IMR-90 (cell line): Measurements from ENCODE around the gene TGFBR1. TPM values are rescaled to one million over a fixed set of nuclear protein-coding genes. Genes with fewer than 3 reads are reported as not detected.

Experiments
- ATAC-seq: fragments of 200-7000 bp; cut with Tn5 transposase; 2 replicates; pipeline ENCODE4 v1.9.1; 2020; ENCODE audit warnings: low read depth, mild to moderate bottlenecking, moderate library complexity
- BruUV-seq: library from RNA; stranded (reverse); fragments of 400-500 nt; replicated peaks from 2 replicates; lab custom pipeline; 2021; lab: Mats Ljungman, UMichigan
- CTCF ChIA-PET: fragments of 300-600 bp; formaldehyde crosslinking; extraction: SDS; loops from one replicate; lab custom pipeline; 2021; ENCODE audit warnings: antibody characterized with exemption; lab: Yijun Ruan, JAX
- POLR2A ChIA-PET: fragments of 300-600 bp; sonication (Branson Sonifier 250); formaldehyde crosslinking; loops from one replicate; lab custom pipeline; 2022; ENCODE audit warnings: antibody characterized with exemption; ENCODE audit not compliant: unreplicated experiment; lab: Charles Lee
- DNase-seq: peaks from one replicate; pipeline ENCODE4 v3.0.0; 2013
- H2AFZ ChIP-seq: replicated peaks from 2 replicates; pipeline ENCODE3; 2013; ENCODE audit warnings: low read length, mild to moderate bottlenecking; ENCODE audit not compliant: poor library complexity
- H2AK5ac ChIP-seq: 2 replicates; pipeline ENCODE4 v1.6.1; 2013; ENCODE audit warnings: low read depth, low read length, inconsistent platforms
- H2AK9ac ChIP-seq: replicated peaks from 2 replicates; pipeline ENCODE3; 2013; ENCODE audit warnings: mild to moderate bottlenecking, low read depth, low read length, moderate library complexity; ENCODE audit not compliant: poor library complexity
- H2BK120ac ChIP-seq: 2 replicates; pipeline ENCODE4 v1.6.1; 2013; ENCODE audit warnings: low read depth, low read length, inconsistent platforms
- H2BK15ac ChIP-seq: 3 replicates; pipeline ENCODE4 v1.6.1; 2013; ENCODE audit warnings: low read depth, low read length, inconsistent platforms
- H2BK20ac ChIP-seq: 2 replicates; pipeline ENCODE4 v1.6.1; 2013; ENCODE audit warnings: low read depth, mild to moderate bottlenecking, inconsistent platforms, low read length, moderate library complexity
- H2BK5ac ChIP-seq: 2 replicates; pipeline ENCODE4 v1.6.1; 2013; ENCODE audit warnings: mild to moderate bottlenecking, low read depth, low read length, inconsistent platforms; ENCODE audit not compliant: poor library complexity, severe bottlenecking
- H3K14ac ChIP-seq: replicated peaks from 2 replicates; pipeline ENCODE4 v1.6.1; 2013; ENCODE audit warnings: low read depth, low read length, inconsistent platforms
- H3K18ac ChIP-seq: 2 replicates; pipeline ENCODE4 v1.6.1; 2013; ENCODE audit warnings: low read depth, low read length, control low read depth
- H3K23ac ChIP-seq: 2 replicates; pipeline ENCODE4 v1.6.1; 2013; ENCODE audit warnings: low read depth, low read length, inconsistent platforms
- H3K27ac ChIP-seq: 2 replicates; pipeline ENCODE4 v1.5.1; 2013; ENCODE audit warnings: mild to moderate bottlenecking, control low read depth, low read length; ENCODE audit not compliant: insufficient read depth
- H3K27me3 ChIP-seq: 2 replicates; pipeline ENCODE4 v1.6.1; 2013; ENCODE audit warnings: low read length; ENCODE audit not compliant: control insufficient read depth, insufficient read depth
- H3K36me3 ChIP-seq: 2 replicates; pipeline ENCODE4 v1.6.1; 2013; ENCODE audit warnings: low read length, mixed read lengths; ENCODE audit not compliant: control insufficient read depth, insufficient read depth
- H3K4ac ChIP-seq: 2 replicates; pipeline ENCODE4 v1.6.1; 2013; ENCODE audit warnings: low read depth, low read length, inconsistent platforms
- H3K4me1 ChIP-seq: 2 replicates; pipeline ENCODE4 v1.6.1; 2013; ENCODE audit warnings: low read length, mixed read lengths; ENCODE audit not compliant: control insufficient read depth, insufficient read depth
- H3K4me2 ChIP-seq: 2 replicates; pipeline ENCODE4 v1.6.1; 2013; ENCODE audit warnings: low read depth, mild to moderate bottlenecking, control low read depth, low read length, moderate library complexity
- H3K4me3 ChIP-seq: 2 replicates; pipeline ENCODE4 v1.5.1; 2013; ENCODE audit warnings: low read depth, mild to moderate bottlenecking, control low read depth, low read length, moderate library complexity; ENCODE audit not compliant: insufficient read depth
- H3K56ac ChIP-seq: 2 replicates; pipeline ENCODE4 v1.6.1; 2013; ENCODE audit warnings: low read length, inconsistent platforms; ENCODE audit not compliant: insufficient read depth; ENCODE audit errors: extremely low read depth
- H3K79me1 ChIP-seq, 2 experiments: 2 replicates each; pipeline ENCODE4 v1.6.1; 2013; ENCODE audit warnings: low read length in 2 of 2, inconsistent platforms in 1 of 2, low read depth in 1 of 2
- H3K9ac ChIP-seq: 2 replicates; pipeline ENCODE4 v1.6.1; 2013; ENCODE audit warnings: low read depth, low read length, control low read depth
- H3K9me1 ChIP-seq: 2 replicates; pipeline ENCODE4 v1.6.1; 2013; ENCODE audit warnings: low read length, inconsistent platforms; ENCODE audit not compliant: insufficient read depth
- H3K9me3 ChIP-seq: 2 replicates; pipeline ENCODE4 v1.6.1; 2013; ENCODE audit warnings: low read length; ENCODE audit not compliant: control insufficient read depth, insufficient read depth
- H4K20me1 ChIP-seq: 2 replicates; pipeline ENCODE4 v1.6.1; 2013; ENCODE audit warnings: low read length, inconsistent platforms; ENCODE audit not compliant: insufficient read depth
- H4K5ac ChIP-seq: 2 replicates; pipeline ENCODE4 v1.6.1; 2013; ENCODE audit warnings: mild to moderate bottlenecking, low read depth, low read length, control low read depth
- H4K8ac ChIP-seq, 2 experiments: 2 replicates each; pipeline ENCODE4 v1.6.1; 2013; ENCODE audit warnings: low read depth in 2 of 2, low read length in 2 of 2, control low read depth in 1 of 2, inconsistent platforms in 1 of 2
- H4K91ac ChIP-seq: 2 replicates; pipeline ENCODE4 v1.6.1; 2013; ENCODE audit warnings: low read depth, low read length, inconsistent platforms; ENCODE audit not compliant: insufficient read depth
- BHLHE40 ChIP-seq: fragments of 150-350 bp; IDR thresholded peaks from 2 replicates; pipeline ENCODE4 v1.6.1; 2016; ENCODE audit warnings: mild to moderate bottlenecking, low read depth, low read length
- CTCF ChIP-seq: conservative IDR thresholded peaks from 2 replicates; pipeline ENCODE4 v1.5.1; 2012; ENCODE audit warnings: mild to moderate bottlenecking, low read depth, low read length, improper control_type of control experiment
- ELK1 ChIP-seq: fragments of 150-350 bp; IDR thresholded peaks from 2 replicates; pipeline ENCODE4 v1.6.1; 2016; ENCODE audit warnings: low read depth, mild to moderate bottlenecking, low read length, moderate library complexity, borderline replicate concordance
- FOS ChIP-seq: fragments of 150-350 bp; IDR thresholded peaks from 2 replicates; pipeline ENCODE4 v1.6.1; 2016; ENCODE audit warnings: low read depth, low read length
- MAFK ChIP-seq: IDR thresholded peaks from 2 replicates; pipeline ENCODE4 v1.6.1; 2012; ENCODE audit warnings: low read depth, low read length, improper control_type of control experiment
- MAZ ChIP-seq: IDR thresholded peaks from 2 replicates; pipeline ENCODE4 v1.6.1; 2012; ENCODE audit warnings: low read depth, mild to moderate bottlenecking, low read length, improper control_type of control experiment, moderate library complexity, borderline replicate concordance
- MXI1 ChIP-seq: IDR thresholded peaks from 2 replicates; pipeline ENCODE4 v1.6.1; 2012; ENCODE audit warnings: low read depth, mild to moderate bottlenecking, low read length, moderate library complexity, borderline replicate concordance
- NFE2L2 ChIP-seq: fragments of 150-350 bp; IDR thresholded peaks from 2 replicates; pipeline ENCODE4 v1.6.1; 2016; ENCODE audit warnings: low read depth, mild to moderate bottlenecking, low read length
- POLR2A ChIP-seq: IDR thresholded peaks from 2 replicates; pipeline ENCODE4 v1.6.1; 2012; ENCODE audit warnings: mild to moderate bottlenecking, low read depth, low read length
- RAD21 ChIP-seq: IDR thresholded peaks from 2 replicates; pipeline ENCODE4 v1.6.1; 2012; ENCODE audit warnings: low read length, improper control_type of control experiment
- RCOR1 ChIP-seq: IDR thresholded peaks from 2 replicates; pipeline ENCODE4 v1.6.1; 2012; ENCODE audit warnings: mild to moderate bottlenecking, low read length, improper control_type of control experiment; ENCODE audit not compliant: insufficient replicate concordance
- RFX5 ChIP-seq: IDR thresholded peaks from 2 replicates; pipeline ENCODE4 v1.8.0; 2012; ENCODE audit warnings: low read depth, mild to moderate bottlenecking, low read length, moderate library complexity
- SMC3 ChIP-seq: fragments of 150-350 bp; IDR thresholded peaks from 2 replicates; pipeline ENCODE4 v1.6.1; 2016; ENCODE audit warnings: low read depth, mild to moderate bottlenecking, antibody characterized with exemption, low read length, moderate library complexity
- WGBS, 2 experiments: methylation state at CpG; one replicate each; pipeline versions ENCODE4 v1.1.5 to v1.1.7; 2013; ENCODE audit warnings: missing lambda C conversion rate in 2 of 2; ENCODE audit not compliant: insufficient read length in 1 of 2; ENCODE audit errors: extremely low coverage in 2 of 2; 5-methylcytosine and 5-hydroxymethylcytosine counted together
- dilution Hi-C: fragments of 300-500 bp; cut with HindIII; formaldehyde crosslinking; loops from one replicate; pipeline ENCODE4 v1.14.3; 2018; ENCODE audit warnings: low sequenced_read_pairs; ENCODE audit not compliant: unreplicated experiment
- in situ Hi-C: fragments of 300-500 bp; cut with MboI; formaldehyde crosslinking; loops from 3 replicates; pipeline ENCODE4 v1.14.3; 2019; ENCODE audit warnings: low sequenced_read_pairs, inconsistent platforms, mixed read lengths
- intact Hi-C: fragments of 100-400 bp; cut with micrococcal nuclease; formaldehyde crosslinking; loops from 2 replicates; pipeline ENCODE4 v1.10.0; 2022
- polyA plus RNA-seq, 3 experiments: library from polyadenylated mRNA; depleted of rRNA; stranded (reverse); fragments of >200 nt; gene quantifications; 2 replicates each; pipeline ENCODE4 v1.2.3, GENCODE V29; 2012; ENCODE audit warnings: low replicate concordance in 1 of 3
- total RNA-seq: library from RNA; depleted of rRNA; stranded (reverse); fragments of >200 nt; gene quantifications from 2 replicates; pipeline ENCODE4 v1.2.3, GENCODE V29; 2012

The TGFBR1 gene
- total and polyA plus RNA-seq, 2 of the 4 experiments (the other 2 are of a cell fraction): 15.1 to 75.3 TPM

GRCh38 chr9:99062549-99062948, 42.4 kb upstream of the TGFBR1 start:
- ATAC-seq (no peak), DNase-seq (no peak)
- H2BK20ac ChIP-seq: no peak overlapping the region
- in situ Hi-C loops (no loop called here), intact Hi-C loops (no loop called here), dilution Hi-C loops (no loop called here)
- no peak overlapping the region for H3K4me3 ChIP-seq
- H4K91ac ChIP-seq: no peak overlapping the region
- peaks cover 9% of the 10 kb centered on the region for H3K9me1 ChIP-seq
- no peak overlapping the region for H2AFZ ChIP-seq
- H3K14ac ChIP-seq: no peak overlapping the region
- H3K23ac ChIP-seq: no peak overlapping the region
- H3K36me3 ChIP-seq: peaks cover 53% of the 10 kb centered on the region; the same call in 1 of the 2 replicates
- no peak overlapping the region for H2AK5ac ChIP-seq
- no peaks in the 10 kb centered on the region for H3K79me1 ChIP-seq
- WGBS, 2 experiments: no CpG with 5 or more reads among the region's 1 CpG
- TF ChIP-seq MAFK (no peak), RFX5 (no peak), CTCF (no peak), ELK1 (no peak), RAD21 (no peak), BHLHE40 (no peak), POLR2A (no peak), SMC3 (no peak), RCOR1 (no peak), NFE2L2 (no peak), MXI1 (no peak), FOS (no peak), MAZ (no peak)
- no peak overlapping the region for H2BK5ac ChIP-seq
- H3K27me3 ChIP-seq: no peaks in the 10 kb centered on the region
- ChIA-PET POLR2A (no interaction called here), CTCF (no interaction called here)
- H2BK120ac ChIP-seq: no peak overlapping the region
- no peak overlapping the region for H3K9ac ChIP-seq
- no peak overlapping the region for H3K27ac ChIP-seq
- no peaks in the 10 kb centered on the region for H4K20me1 ChIP-seq
- no peak overlapping the region for H3K4me2 ChIP-seq
- H3K56ac ChIP-seq: no peak overlapping the region
- no peak overlapping the region for H3K18ac ChIP-seq
- no peak overlapping the region for H4K5ac ChIP-seq
- H3K4ac ChIP-seq: no peak overlapping the region
- H2AK9ac ChIP-seq: no peak overlapping the region
- H4K8ac ChIP-seq: no peak overlapping the region
- H3K9me3 ChIP-seq: no peaks in the 10 kb centered on the region
- no peak overlapping the region for H2BK15ac ChIP-seq
- H3K4me1 ChIP-seq: peaks cover 12% of the 10 kb centered on the region
- BruUV-seq: no TSS peak
